GM12878 (cell line): ENCODE results near the gene IL36RN. TPM values are rescaled to one million over a fixed set of nuclear protein-coding genes. Genes with fewer than 3 reads are reported as not detected.

Source experiments
- ATAC-seq: fragments of 200-7000 bp; cut with Tn5 transposase; 3 replicates; pipeline ENCODE4 v1.9.1; 2020; ENCODE audit warnings: mild to moderate bottlenecking, moderate library complexity
- BruUV-seq: library from RNA; stranded (reverse); fragments of 400-500 nt; replicated peaks from 2 replicates; lab custom pipeline; 2021; lab: Mats Ljungman, UMichigan
- CTCF ChIA-PET: fragments of 300-600 bp; sonication (Branson Sonifier 250); formaldehyde crosslinking; extraction: SDS; loops from one replicate; lab custom pipeline; 2021; ENCODE audit warnings: inconsistent platforms; lab: Yijun Ruan, JAX
- POLR2A ChIA-PET: fragments of 350-600 bp; formaldehyde crosslinking; extraction: SDS; loops from one replicate; lab custom pipeline; 2021; ENCODE audit warnings: inconsistent platforms; lab: Charles Lee
- RAD21 ChIA-PET: fragments of 300-600 bp; sonication (Branson Sonifier 250); formaldehyde crosslinking; loops from one replicate; lab custom pipeline; 2023; ENCODE audit warnings: antibody characterized with exemption; ENCODE audit not compliant: unreplicated experiment; lab: Charles Lee
- SMC1A ChIA-PET: fragments of 300-600 bp; sonication (Branson Sonifier 250); formaldehyde crosslinking; loops from one replicate; lab custom pipeline; 2023; ENCODE audit not compliant: unreplicated experiment, uncharacterized antibody; lab: Charles Lee
- DNase-seq: peaks from one replicate; pipeline ENCODE4 v3.0.0-alpha.2; 2011; ENCODE audit warnings: low read depth, low spot score
- FAIRE-seq: peaks from 3 replicates; lab custom pipeline; 2011; peaks lifted over from hg19 to GRCh38; lab: Jason Lieb, UNC
- H2AFZ ChIP-seq: 2 replicates; pipeline ENCODE4 v1.6.0; 2011; ENCODE audit warnings: low read depth, low read length, control low read depth; ENCODE audit not compliant: control insufficient read depth
- H3K27ac ChIP-seq: 2 replicates; pipeline ENCODE4 v1.5.1; 2011; ENCODE audit warnings: control low read depth; ENCODE audit not compliant: control insufficient read depth, insufficient read depth
- H3K27me3 ChIP-seq, 2 experiments: replicated peaks in 1 of 2; 2 replicates each; pipeline versions ENCODE4 v1.6.0 to v1.6.1; 2011; ENCODE audit warnings: low read length in 1 of 2; ENCODE audit not compliant: control insufficient read depth in 2 of 2, insufficient read depth in 2 of 2
- H3K36me3 ChIP-seq, 2 experiments: 2 replicates each; pipeline ENCODE4 v1.5.1; 2011; ENCODE audit warnings: low read length in 1 of 2; ENCODE audit not compliant: control insufficient read depth in 2 of 2, insufficient read depth in 2 of 2
- H3K4me1 ChIP-seq: 2 replicates; pipeline ENCODE4 v1.6.1; 2011; ENCODE audit warnings: mild to moderate bottlenecking, low read length, moderate library complexity, mixed read lengths; ENCODE audit not compliant: control insufficient read depth, insufficient read depth
- H3K4me2 ChIP-seq: 2 replicates; pipeline ENCODE4 v1.6.0; 2011; ENCODE audit warnings: control low read depth; ENCODE audit not compliant: control insufficient read depth, insufficient read depth
- H3K4me3 ChIP-seq: fragments of 200-600 bp; sonication (generic); 2 replicates; pipeline ENCODE4 v1.5.1; 2016
- H3K79me2 ChIP-seq: 2 replicates; pipeline ENCODE4 v1.6.0; 2011; ENCODE audit warnings: low read length; ENCODE audit not compliant: control insufficient read depth, insufficient read depth
- H3K9ac ChIP-seq: 2 replicates; pipeline ENCODE4 v1.8.0; 2011; ENCODE audit warnings: low read length, control low read depth, mixed read lengths; ENCODE audit not compliant: control insufficient read depth, insufficient read depth
- H3K9me3 ChIP-seq: replicated peaks from 3 replicates; pipeline ENCODE4 v1.5.1; 2011; ENCODE audit warnings: mild to moderate bottlenecking, low read length; ENCODE audit not compliant: control insufficient read depth, insufficient read depth
- H4K20me1 ChIP-seq: 2 replicates; pipeline ENCODE4 v1.6.0; 2011; ENCODE audit not compliant: control insufficient read depth, insufficient read depth
- ASH2L ChIP-seq: fragments of 300-600, 200-600 bp; sonication (generic); IDR thresholded peaks from 2 replicates; pipeline ENCODE4 v1.6.1; 2017; ENCODE audit warnings: low read depth, mild to moderate bottlenecking, borderline replicate concordance
- ATF7 ChIP-seq: fragments of 450-650 bp; IDR thresholded peaks from 2 replicates; pipeline ENCODE4 v1.6.1; 2016; ENCODE audit warnings: low read depth, mild to moderate bottlenecking
- BMI1 ChIP-seq: fragments of 450-650 bp; IDR thresholded peaks from 2 replicates; pipeline ENCODE4 v1.6.1; 2016; ENCODE audit warnings: mild to moderate bottlenecking, moderate library complexity, borderline replicate concordance
- CEBPB ChIP-seq, 2 experiments: fragments of 150-350 bp in 1 of 2; IDR thresholded peaks; 2 replicates each; pipeline ENCODE4 v1.6.1; 2012 to 2014; ENCODE audit warnings: low read depth in 2 of 2, low read length in 2 of 2, borderline replicate concordance in 1 of 2, inconsistent platforms in 1 of 2
- CREM ChIP-seq: IDR thresholded peaks from 2 replicates; pipeline ENCODE4 v1.6.1; 2014; ENCODE audit warnings: antibody characterized with exemption, low read depth
- E4F1 ChIP-seq: fragments of 450-650 bp; IDR thresholded peaks from 2 replicates; pipeline ENCODE4 v1.6.1; 2018; ENCODE audit warnings: borderline replicate concordance, mild to moderate bottlenecking; ENCODE audit not compliant: partially characterized antibody
- ESRRA ChIP-seq: IDR thresholded peaks from 2 replicates; pipeline ENCODE4 v1.6.1; 2012; ENCODE audit warnings: mild to moderate bottlenecking, low read length, improper control_type of control experiment
- MEF2A ChIP-seq: IDR thresholded peaks from 2 replicates; pipeline ENCODE4 v1.6.1; 2011; ENCODE audit warnings: low read depth, mild to moderate bottlenecking, low read length, moderate library complexity; ENCODE audit not compliant: insufficient read depth
- MTA3 ChIP-seq: IDR thresholded peaks from 2 replicates; pipeline ENCODE4 v1.6.1; 2012; ENCODE audit warnings: low read length, inconsistent platforms, borderline replicate concordance
- MXI1 ChIP-seq: fragments of 150-350 bp; IDR thresholded peaks from 2 replicates; pipeline ENCODE4 v1.6.1; 2011; ENCODE audit warnings: low read depth, mild to moderate bottlenecking, inconsistent platforms, low read length, improper control_type of control experiment
- NBN ChIP-seq: fragments of 450-650 bp; IDR thresholded peaks from 2 replicates; pipeline ENCODE4 v1.6.1; 2016
- POLR2AphosphoS5 ChIP-seq: IDR thresholded peaks from 2 replicates; pipeline ENCODE4 v1.6.1; 2011; ENCODE audit warnings: mild to moderate bottlenecking, low read length, inconsistent platforms
- POU2F2 ChIP-seq: IDR thresholded peaks from 3 replicates; pipeline ENCODE4 v1.6.1; 2011; ENCODE audit warnings: low read depth, mild to moderate bottlenecking, low read length, borderline replicate concordance
- RB1 ChIP-seq: fragments of 450-650 bp; formaldehyde crosslinking; IDR thresholded peaks from 2 replicates; pipeline ENCODE4 v1.6.1; 2017; ENCODE audit warnings: mild to moderate bottlenecking, borderline replicate concordance
- RELA ChIP-seq: fragments of 450-650 bp; IDR thresholded peaks from 2 replicates; pipeline ENCODE4 v1.8.0; 2014; ENCODE audit warnings: borderline replicate concordance; ENCODE audit not compliant: partially characterized antibody
- SIN3A ChIP-seq: IDR thresholded peaks from 2 replicates; pipeline ENCODE4 v1.6.1; 2012; ENCODE audit warnings: low read depth, low read length, improper control_type of control experiment
- SIX5 ChIP-seq: IDR thresholded peaks from 2 replicates; pipeline ENCODE4 v1.6.1; 2011; ENCODE audit warnings: mild to moderate bottlenecking, low read depth, low read length, moderate library complexity; ENCODE audit not compliant: severe bottlenecking
- SMARCA5 ChIP-seq: fragments of 450-650 bp; IDR thresholded peaks from 2 replicates; pipeline ENCODE4 v1.6.1; 2017; ENCODE audit warnings: mild to moderate bottlenecking
- SREBF1 ChIP-seq: IDR thresholded peaks from 2 replicates; pipeline ENCODE4 v1.6.1; 2012; ENCODE audit warnings: mild to moderate bottlenecking, low read length
- TCF7 ChIP-seq: IDR thresholded peaks from 2 replicates; pipeline ENCODE4 v1.6.1; 2014; ENCODE audit warnings: antibody characterized with exemption, borderline replicate concordance
- ZSCAN29 ChIP-seq: fragments of 450-650 bp; IDR thresholded peaks from 2 replicates; pipeline ENCODE4 v1.6.1; 2017; ENCODE audit warnings: mild to moderate bottlenecking, moderate library complexity
- WGBS: methylation state at CpG from one replicate; pipeline ENCODE4 v1.1.6; 2016; ENCODE audit warnings: low lambda C conversion rate; ENCODE audit not compliant: insufficient replicate concordance, insufficient coverage; ENCODE audit errors: missing lambda C conversion rate; 5-methylcytosine and 5-hydroxymethylcytosine counted together
- in situ Hi-C: fragments of 300-500 bp; cut with MboI; formaldehyde crosslinking; loops from 9 replicates; pipeline ENCODE4 v1.14.3; 2018; ENCODE audit warnings: mixed read lengths
- intact Hi-C: fragments of 100-400 bp; cut with micrococcal nuclease; formaldehyde crosslinking; loops from one replicate; pipeline ENCODE4 v1.14.2; 2022; ENCODE audit not compliant: unreplicated experiment
- polyA plus RNA-seq, 11 experiments: library from polyadenylated mRNA; depleted of rRNA in 4 of 11; unstranded in 6 of 11; stranded (reverse) in 5 of 11; fragments of >200 nt; fragmentation: Nextera tagmentation in 4 of 11; fragmentation: Illumina TruSeq in 1 of 11; extraction: Ambion mirVana in 4 of 11; extraction: Trizol in 1 of 11; gene quantifications; 1 replicate in 1 of 11; 2 replicates in 10 of 11; pipeline versions ENCODE4 v1.2.1 to v1.2.3, GENCODE V29; 2011 to 2016; ENCODE audit warnings: inconsistent platforms in 2 of 11, missing spikeins in 2 of 11, low read depth in 1 of 11
- total RNA-seq, 4 experiments: library from RNA; depleted of rRNA in 3 of 4; stranded (reverse); fragments of >200 nt in 3 of 4; fragmentation: Illumina TruSeq in 1 of 4; extraction: Trizol in 1 of 4; gene quantifications; 2 replicates each; pipeline versions ENCODE4 v1.2.1 to v1.2.3, GENCODE V29; 2013 to 2021

Gene IL36RN
- total and polyA plus RNA-seq, 10 of the 15 experiments (the other 5 are each of a cell fraction or from before 2014, with no cell fraction given): not detected

DNA sequence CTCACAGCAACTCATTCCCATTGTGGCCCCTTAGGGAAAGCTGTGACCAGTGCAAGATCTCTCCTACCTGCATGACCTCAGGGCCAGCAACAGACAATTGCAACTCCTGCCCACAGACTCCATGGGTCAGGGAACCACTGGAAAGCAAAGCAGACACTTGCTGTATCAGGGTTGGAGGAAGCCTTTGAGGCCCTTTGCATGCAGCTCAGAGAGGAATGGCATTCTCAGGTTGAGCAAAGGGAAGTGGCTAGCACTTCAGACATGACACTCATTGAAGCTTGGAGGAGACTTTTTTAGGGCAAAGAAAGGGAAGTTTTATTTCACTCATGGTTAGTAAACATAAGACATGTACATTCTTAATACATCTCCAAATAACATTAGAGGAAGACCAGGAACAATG is 30.9 kb downstream of the IL36RN start (continued):
- no peak for TF ChIP-seq SREBF1
- TF ChIP-seq NBN: no peak
- no peak for TF ChIP-seq SIN3A
- TF ChIP-seq E4F1: no peak
- no peak for TF ChIP-seq TCF7

GRCh38 chr2:113091231-113091896 is 32.4 kb downstream of the IL36RN start:
- intact Hi-C loops (no loop called here), in situ Hi-C loops (no loop called here)
- Histone ChIP-seq H3K36me3 (no peaks in the 10 kb centered on the region), H3K4me1 (no peaks in the 10 kb centered on the region), H4K20me1 (no peaks in the 10 kb centered on the region), H3K27ac (no peak overlapping the region), H3K4me2 (no peak overlapping the region), H3K9ac (no peak overlapping the region), H3K4me3 (no peak overlapping the region), H3K9me3 (no peaks in the 10 kb centered on the region), H3K27me3 (no peaks in the 10 kb centered on the region; a peak in 1 of 4 replicates), H3K79me2 (no peaks in the 10 kb centered on the region), H2AFZ (no peak overlapping the region)
- ATAC-seq (no peak), DNase-seq (no peak), FAIRE-seq (no peak)
- ChIA-PET SMC1A (no interaction called here), RAD21 (no interaction called here), POLR2A (no interaction called here), CTCF (interaction anchor here (3.5 kb wide), 1 partner anchor 11 kb away, joined by 15 read pairs; no protein-coding TSS in a partner anchor)
- BruUV-seq: no TSS peak
- TF ChIP-seq CEBPB (IDR thresholded peaks at IDR 0.05; ENCODE audit: borderline replicate concordance in 1 of 2, low read depth in 2 of 2, low read length in 2 of 2) (no peak), RB1 (no peak), CREM (no peak), POU2F2 (no peak), MXI1 (no peak), SIX5 (no peak), ZSCAN29 (no peak), SMARCA5 (no peak), MEF2A (no peak), ESRRA (no peak), RELA (no peak), ATF7 (no peak), MTA3 (no peak), ASH2L (no peak), POLR2AphosphoS5 (no peak), BMI1 (no peak)
- 25% methylated on average over 4 of the region's 4 CpGs for WGBS
